Measurements from ENCODE around the gene PAPPA2. TPM values are rescaled to one million over a fixed set of nuclear protein-coding genes. Genes with fewer than 3 reads are reported as not detected.

The PAPPA2 gene
- total and polyA plus RNA-seq, 2 donors (not counting 1 experiment from before 2014, with no cell fraction given), result not detected

GRCh38 chr1:176733661-176734060 is 270.7 kb downstream of the PAPPA2 start:
- CTCF ChIA-PET, result no interaction called here

GRCh38 chr1:176735201-176735600 is 272.2 kb downstream of the PAPPA2 start:
- WGBS (ENCODE audit: insufficient coverage), result no CpG with 5 or more reads among the region's 1 CpG

More at GRCh38 chr1:176733661-176734060, 270.7 kb downstream of the PAPPA2 start:
- peaks cover 16% of the 10 kb centered on the region for H3K27me3 Mint-ChIP-seq
- H4K20me1 ChIP-seq (ENCODE audit: control insufficient read depth, insufficient read depth, low read length, poor library complexity, severe bottlenecking), result no peaks in the 10 kb centered on the region
- POLR2A ChIA-PET, result no interaction called here
- 60% methylated on average over 1 of the region's 1 CpG for WGBS (ENCODE audit: insufficient coverage)
- no peak overlapping the region for H3K27ac ChIP-seq (ENCODE audit: low read length in 2 of 2)
- ATAC-seq (ENCODE audit: low read depth) (no peak), DNase-seq (no peak)
- no peaks in the 10 kb centered on the region for H3K27me3 ChIP-seq (replicated peaks in 1 of 4; ENCODE audit: control extremely low read depth in 1 of 4, control insufficient read depth in 3 of 4, insufficient read depth in 4 of 4, low read length in 3 of 4)
- no peak overlapping the region for H3K4me2 ChIP-seq (replicated peaks; ENCODE audit: low read depth, low read length, poor library complexity, severe bottlenecking)
- no peaks in the 10 kb centered on the region for H3K79me2 ChIP-seq (ENCODE audit: control insufficient read depth, insufficient read depth, low read length)
- H3K9me3 Mint-ChIP-seq (ENCODE audit: insufficient read depth), result no peaks in the 10 kb centered on the region
- no peak overlapping the region for H3K9ac ChIP-seq (ENCODE audit: low read length)
- no peak overlapping the region for H2AFZ ChIP-seq (ENCODE audit: insufficient read depth, low read depth, low read length, poor library complexity, severe bottlenecking)
- H3K4me1 Mint-ChIP-seq, result no peaks in the 10 kb centered on the region
- H3K4me3 Mint-ChIP-seq, result no peak overlapping the region
- no peaks in the 10 kb centered on the region for H3K36me3 ChIP-seq (replicated peaks in 1 of 2; ENCODE audit: control extremely low read depth in 1 of 2, control insufficient read depth in 1 of 2, extremely low read depth in 1 of 2, insufficient read depth in 2 of 2, low read length in 1 of 2)
- H3K4me3 ChIP-seq (ENCODE audit: control extremely low read depth in 1 of 5, extremely low read depth in 1 of 5, insufficient read depth in 1 of 5, low read depth in 2 of 5, low read length in 4 of 5), result no peak overlapping the region
- TF ChIP-seq CTCF (IDR thresholded peaks at IDR 0.05) (no peak), EZH2 (IDR thresholded peaks at IDR 0.05; ENCODE audit: borderline replicate concordance, insufficient read depth, low read depth, low read length, poor library complexity, severe bottlenecking) (no peak)
- H3K9me3 ChIP-seq (ENCODE audit: control extremely low read depth in 1 of 3, control insufficient read depth in 2 of 3, insufficient read depth in 1 of 3, low read length in 2 of 3), result no peaks in the 10 kb centered on the region
- intact Hi-C loops (cut with micrococcal nuclease), result no loop called here
- H3K4me1 ChIP-seq (ENCODE audit: control insufficient read depth in 2 of 2, insufficient read depth in 2 of 2, low read length in 2 of 2), result no peaks in the 10 kb centered on the region
- no peak overlapping the region for H3K27ac Mint-ChIP-seq

More at GRCh38 chr1:176735201-176735600, 272.2 kb downstream of the PAPPA2 start:
- H3K4me1 ChIP-seq (ENCODE audit: control insufficient read depth in 2 of 2, insufficient read depth in 2 of 2, low read length in 2 of 2), result no peaks in the 10 kb centered on the region
- TF ChIP-seq EZH2 (IDR thresholded peaks at IDR 0.05; ENCODE audit: borderline replicate concordance, insufficient read depth, low read depth, low read length, poor library complexity, severe bottlenecking) (no peak), CTCF (IDR thresholded peaks at IDR 0.05) (no peak)
- no peaks in the 10 kb centered on the region for H3K27me3 ChIP-seq (replicated peaks in 1 of 4; ENCODE audit: control extremely low read depth in 1 of 4, control insufficient read depth in 3 of 4, insufficient read depth in 4 of 4, low read length in 3 of 4)
- Mint-ChIP-seq H3K27me3 (peaks cover 20% of the 10 kb centered on the region), H3K4me3 (no peak overlapping the region), H3K4me1 (no peaks in the 10 kb centered on the region), H3K27ac (no peak overlapping the region), H3K9me3 (ENCODE audit: insufficient read depth) (no peaks in the 10 kb centered on the region)
- no peaks in the 10 kb centered on the region for H4K20me1 ChIP-seq (ENCODE audit: control insufficient read depth, insufficient read depth, low read length, poor library complexity, severe bottlenecking)
- ATAC-seq (ENCODE audit: low read depth) (no peak), DNase-seq (no peak)
- H3K9ac ChIP-seq (ENCODE audit: low read length), result no peak overlapping the region
- H3K9me3 ChIP-seq (ENCODE audit: control extremely low read depth in 1 of 3, control insufficient read depth in 2 of 3, insufficient read depth in 1 of 3, low read length in 2 of 3), result no peaks in the 10 kb centered on the region
- no peaks in the 10 kb centered on the region for H3K79me2 ChIP-seq (ENCODE audit: control insufficient read depth, insufficient read depth, low read length)
- no peak overlapping the region for H3K4me3 ChIP-seq (ENCODE audit: control extremely low read depth in 1 of 5, extremely low read depth in 1 of 5, insufficient read depth in 1 of 5, low read depth in 2 of 5, low read length in 4 of 5)
- POLR2A ChIA-PET, result no interaction called here
- intact Hi-C loops (cut with micrococcal nuclease), result no loop called here
- no peaks in the 10 kb centered on the region for H3K36me3 ChIP-seq (replicated peaks in 1 of 2; ENCODE audit: control extremely low read depth in 1 of 2, control insufficient read depth in 1 of 2, extremely low read depth in 1 of 2, insufficient read depth in 2 of 2, low read length in 1 of 2)
- H3K4me2 ChIP-seq (replicated peaks; ENCODE audit: low read depth, low read length, poor library complexity, severe bottlenecking), result no peak overlapping the region
- no peak overlapping the region for H2AFZ ChIP-seq (ENCODE audit: insufficient read depth, low read depth, low read length, poor library complexity, severe bottlenecking)
- CTCF ChIA-PET, result no interaction called here
- no peak overlapping the region for H3K27ac ChIP-seq (ENCODE audit: low read length in 2 of 2)

Measured in B cell (primary cell).